NCI-H146 treated with DMSO at 0.1 percent for 48 hours (cell line): ENCODE results near the gene KLK2.

Source experiments
- DNase-seq: peaks from one replicate; lab custom pipeline; 2025; ENCODE audit not compliant: unreplicated experiment; lab: John Stamatoyannopoulos, UW

Gene KLK2

GRCh38 chr19:50873056-50873455 is at the start of gene KLK2:
KLK2 (plus strand) TSS chr19:50873439; CDS start chr19:50873474, 35 bp downstream.
- no peak for DNase-seq

GRCh38 chr19:50826492-50827240 is 46.6 kb upstream of the KLK2 start:
- no peak for DNase-seq

GRCh38 chr19:50827476-50827875 is 45.8 kb upstream of the KLK2 start:
- DNase-seq, result no peak

- DNase-seq, result no peak
These were observed 43.4 kb upstream of the KLK2 start for GRCh38 chr19:50829801-50830200.

GRCh38 chr19:50830266-50831025 is 42.8 kb upstream of the KLK2 start:
- peak; percentile 32 for DNase-seq

GRCh38 chr19:50831026-50831396 is 42.2 kb upstream of the KLK2 start:
- DNase-seq, result no peak

GRCh38 chr19:50832666-50833065 is 40.6 kb upstream of the KLK2 start:
- no peak for DNase-seq

- DNase-seq, result no peak
These were observed 40.0 kb upstream of the KLK2 start, which contains the start of gene KLK15 for GRCh38 chr19:50833117-50833801. KLK15 (minus strand) TSS chr19:50833574; CDS start chr19:50831492, 2,082 bp downstream.

- DNase-seq, result no peak
These were observed 39.5 kb upstream of the KLK2 start for GRCh38 chr19:50833802-50834167.

GRCh38 chr19:50835103-50835784 is 38.0 kb upstream of the KLK2 start:
- DNase-seq, result peak; percentile 39

- DNase-seq, result peak; percentile 64
These were observed 37.3 kb upstream of the KLK2 start for GRCh38 chr19:50835785-50836542.

- DNase-seq, result no peak
These were observed 36.6 kb upstream of the KLK2 start for GRCh38 chr19:50836543-50837195.

GRCh38 chr19:50837300-50837699 is 35.9 kb upstream of the KLK2 start:
- DNase-seq, result no peak

GRCh38 chr19:50838239-50838638 is 35.0 kb upstream of the KLK2 start:
- DNase-seq, result no peak

GRCh38 chr19:50839712-50840655 is 33.3 kb upstream of the KLK2 start:
- DNase-seq, result no peak

- peak; percentile 27 for DNase-seq
These were observed 31.1 kb upstream of the KLK2 start for GRCh38 chr19:50842130-50842529.

- DNase-seq, result no peak
These were observed 30.0 kb upstream of the KLK2 start for GRCh38 chr19:50843205-50843604.

GRCh38 chr19:50843701-50844221 is 29.5 kb upstream of the KLK2 start:
- peak; percentile 81 for DNase-seq
